Neural progenitor cell (in vitro differentiated cells): ENCODE measurements around the gene RHOG. TPM values are rescaled to one million over a fixed set of nuclear protein-coding genes. Genes with fewer than 3 reads are reported as not detected.
"Not testable (repeated sequence)": the region's sequence is repeated elsewhere in the genome, so short reads cannot be mapped to it uniquely, and the experiment has no call there.

Experiments
- DNase-seq: peaks from one replicate; pipeline ENCODE4 v3.0.0-alpha.2; 2016; ENCODE audit warnings: low spot score
- H2AFZ ChIP-seq: fragments of 200-600 bp; sonication (generic); replicated peaks from 2 replicates; pipeline ENCODE4 v1.6.1; 2016; ENCODE audit warnings: antibody characterized with exemption
- H3F3A ChIP-seq: fragments of 200-600 bp; sonication (generic); 2 replicates; pipeline ENCODE4 v1.6.1; 2016; ENCODE audit warnings: antibody characterized with exemption, low read depth
- H3K27ac ChIP-seq: fragments of 200-600 bp; sonication (generic); 2 replicates; pipeline ENCODE4 v1.5.1; 2016; ENCODE audit warnings: mild to moderate bottlenecking
- H3K27me3 ChIP-seq: fragments of 200-600 bp; sonication (generic); 2 replicates; pipeline ENCODE4 v1.6.1; 2016; ENCODE audit warnings: mild to moderate bottlenecking, moderate library complexity
- H3K36me3 ChIP-seq: fragments of 200-600 bp; sonication (generic); 2 replicates; pipeline ENCODE4 v1.5.1; 2016
- H3K4me1 ChIP-seq: fragments of 200-600 bp; sonication (generic); 2 replicates; pipeline ENCODE4 v1.6.1; 2016; ENCODE audit warnings: mixed run types
- H3K4me2 ChIP-seq: fragments of 200-600 bp; sonication (generic); 2 replicates; pipeline ENCODE4 v1.6.1; 2016
- H3K4me3 ChIP-seq: fragments of 200-600 bp; sonication (generic); 2 replicates; pipeline ENCODE4 v1.5.1; 2016
- H3K79me2 ChIP-seq: fragments of 200-600 bp; sonication (generic); 2 replicates; pipeline ENCODE4 v1.6.1; 2016; ENCODE audit warnings: low read depth
- H3K9ac ChIP-seq: fragments of 200-600 bp; sonication (generic); 2 replicates; pipeline ENCODE4 v1.6.1; 2016
- H3K9me3 ChIP-seq: fragments of 200-600 bp; sonication (generic); 2 replicates; pipeline ENCODE4 v1.5.1; 2016; ENCODE audit warnings: low read depth
- H4K20me1 ChIP-seq: fragments of 200-600 bp; sonication (generic); 2 replicates; pipeline ENCODE4 v1.6.1; 2016; ENCODE audit warnings: low read depth
- H3K27ac Mint-ChIP-seq: 3 replicates; pipeline ENCODE4 v1.8.0; 2021; ENCODE audit warnings: mixed read lengths
- H3K27me3 Mint-ChIP-seq: 2 replicates; pipeline ENCODE4 v1.8.0; 2022; ENCODE audit warnings: low read depth, mild to moderate bottlenecking, inconsistent platforms, moderate library complexity, mixed read lengths; ENCODE audit not compliant: insufficient read depth
- H3K36me3 Mint-ChIP-seq: 3 replicates; pipeline ENCODE4 v1.8.0; 2021; ENCODE audit warnings: mixed read lengths
- H3K4me1 Mint-ChIP-seq: 3 replicates; pipeline ENCODE4 v1.8.0; 2021; ENCODE audit warnings: mixed read lengths
- H3K4me3 Mint-ChIP-seq: 3 replicates; pipeline ENCODE4 v1.8.0; 2021; ENCODE audit warnings: mild to moderate bottlenecking, moderate library complexity, mixed read lengths
- H3K9me3 Mint-ChIP-seq: 3 replicates; pipeline ENCODE4 v1.8.0; 2020; ENCODE audit warnings: mixed read lengths
- EZH2 ChIP-seq: fragments of 200-600 bp; sonication (generic); IDR thresholded peaks from 2 replicates; pipeline ENCODE4 v1.6.1; 2017; ENCODE audit warnings: antibody characterized with exemption, mild to moderate bottlenecking, moderate library complexity
- EZH2phosphoT487 ChIP-seq: fragments of 200-600 bp; sonication (generic); IDR thresholded peaks from 2 replicates; pipeline ENCODE4 v1.6.1; 2017; ENCODE audit warnings: antibody characterized with exemption
- total RNA-seq: library from RNA; depleted of rRNA; stranded (reverse); fragments of >200 nt; gene quantifications from 2 replicates; pipeline ENCODE4 v1.2.3, GENCODE V29; 2015; ENCODE audit warnings: low replicate concordance
- TF ChIP-seq, protein P1 (sequence below): fragments of 200-600 bp; sonication (generic); IDR thresholded peaks from 2 replicates; pipeline ENCODE4 v1.5.1; 2017; ENCODE audit warnings: antibody characterized with exemption, mild to moderate bottlenecking

RHOG gene
- total RNA-seq, 1 donor from 2014 or later = 5.9 TPM

DNA sequence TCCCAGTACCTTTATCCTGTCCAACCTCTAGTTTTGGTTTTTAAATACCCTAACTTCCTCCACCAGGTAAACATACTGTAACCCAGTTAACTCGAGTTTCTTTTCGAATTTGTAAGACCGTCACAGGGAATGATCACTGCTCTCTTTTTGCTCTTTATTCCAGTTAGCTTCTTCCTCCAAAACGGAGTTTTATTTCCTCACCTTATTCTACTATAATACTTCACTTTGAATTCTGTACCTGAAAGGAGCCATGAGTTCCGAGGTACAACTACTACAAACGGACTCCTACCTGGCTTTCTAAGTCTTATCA lies 44.8 kb downstream of the RHOG start:
- no peak for DNase-seq
- H3K27me3 Mint-ChIP-seq = peaks cover 4% of the 10 kb centered on the region
- Histone ChIP-seq H3K79me2 (peaks cover 63% of the 10 kb centered on the region), H3K4me3 (peak overlapping the region; percentile 86), H2AFZ (no peak overlapping the region), H3K4me2 (peak overlapping the region; percentile 89), H3K9ac (peak overlapping the region; percentile 82), H3K4me1 (peaks cover 9% of the 10 kb centered on the region), H3K27me3 (no peaks in the 10 kb centered on the region), H3K9me3 (no peaks in the 10 kb centered on the region), H3K27ac (no peak overlapping the region), H4K20me1 (peaks cover 47% of the 10 kb centered on the region), H3K36me3 (no peaks in the 10 kb centered on the region), H3F3A (peaks cover 19% of the 10 kb centered on the region)
- peak overlapping the region; percentile 73 for H3K27ac Mint-ChIP-seq
- peaks cover 23% of the 10 kb centered on the region for H3K4me1 Mint-ChIP-seq
- no peaks in the 10 kb centered on the region for H3K9me3 Mint-ChIP-seq
- H3K36me3 Mint-ChIP-seq = peaks cover 20% of the 10 kb centered on the region
- H3K4me3 Mint-ChIP-seq = peak overlapping the region; percentile 91
- TF ChIP-seq EZH2phosphoT487 (no peak), EZH2 (no peak)
- TF ChIP-seq, protein P1, sequence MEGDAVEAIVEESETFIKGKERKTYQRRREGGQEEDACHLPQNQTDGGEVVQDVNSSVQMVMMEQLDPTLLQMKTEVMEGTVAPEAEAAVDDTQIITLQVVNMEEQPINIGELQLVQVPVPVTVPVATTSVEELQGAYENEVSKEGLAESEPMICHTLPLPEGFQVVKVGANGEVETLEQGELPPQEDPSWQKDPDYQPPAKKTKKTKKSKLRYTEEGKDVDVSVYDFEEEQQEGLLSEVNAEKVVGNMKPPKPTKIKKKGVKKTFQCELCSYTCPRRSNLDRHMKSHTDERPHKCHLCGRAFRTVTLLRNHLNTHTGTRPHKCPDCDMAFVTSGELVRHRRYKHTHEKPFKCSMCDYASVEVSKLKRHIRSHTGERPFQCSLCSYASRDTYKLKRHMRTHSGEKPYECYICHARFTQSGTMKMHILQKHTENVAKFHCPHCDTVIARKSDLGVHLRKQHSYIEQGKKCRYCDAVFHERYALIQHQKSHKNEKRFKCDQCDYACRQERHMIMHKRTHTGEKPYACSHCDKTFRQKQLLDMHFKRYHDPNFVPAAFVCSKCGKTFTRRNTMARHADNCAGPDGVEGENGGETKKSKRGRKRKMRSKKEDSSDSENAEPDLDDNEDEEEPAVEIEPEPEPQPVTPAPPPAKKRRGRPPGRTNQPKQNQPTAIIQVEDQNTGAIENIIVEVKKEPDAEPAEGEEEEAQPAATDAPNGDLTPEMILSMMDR = no peak

DNA sequence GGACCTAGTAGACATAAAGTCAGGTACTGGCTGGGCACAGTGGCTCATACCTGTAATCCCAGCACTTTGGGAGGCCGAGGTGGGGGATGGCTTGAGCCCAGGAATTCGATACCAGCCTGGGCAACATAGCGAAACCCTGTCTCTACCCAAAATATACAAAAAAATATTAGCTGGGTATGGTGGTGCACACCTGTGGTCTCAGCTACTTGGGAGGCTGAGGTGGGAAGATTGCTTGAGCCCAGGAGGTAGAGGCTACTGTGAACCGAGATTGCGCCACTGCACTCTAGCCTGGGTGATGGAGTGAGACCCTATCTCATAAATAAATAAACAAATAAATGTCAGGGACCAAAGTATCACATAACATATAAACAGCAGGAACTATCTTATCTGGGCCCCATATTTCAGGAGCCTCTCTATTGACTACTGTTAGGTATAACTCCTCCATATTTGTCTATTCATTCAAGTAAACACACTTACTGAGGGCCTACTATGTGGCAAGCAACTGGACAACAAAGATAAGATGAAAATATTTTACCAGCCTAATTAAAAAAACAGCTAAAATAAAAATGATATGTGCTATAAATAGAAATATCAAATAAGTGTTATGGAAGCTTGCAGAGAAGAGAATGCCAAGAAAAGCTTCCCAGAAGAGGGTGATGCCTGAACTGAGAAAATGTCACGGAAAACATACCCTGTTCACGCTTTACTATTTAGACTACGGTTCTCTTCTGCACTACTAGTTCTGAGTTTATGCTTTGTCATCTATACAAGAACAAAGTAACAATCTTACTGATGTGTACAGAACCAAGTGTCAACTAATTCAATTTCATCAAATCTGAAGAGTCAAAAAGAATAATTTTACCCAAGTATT lies 45.4 kb downstream of the RHOG start:
- Histone ChIP-seq H2AFZ (no peak overlapping the region), H3K79me2 (peaks cover 69% of the 10 kb centered on the region), H4K20me1 (peaks cover 52% of the 10 kb centered on the region), H3K9me3 (no peaks in the 10 kb centered on the region), H3K27ac (no peak overlapping the region), H3F3A (peaks cover 19% of the 10 kb centered on the region), H3K4me2 (peak overlapping the region; percentile 89), H3K27me3 (no peaks in the 10 kb centered on the region), H3K9ac (no peak overlapping the region), H3K36me3 (no peaks in the 10 kb centered on the region), H3K4me1 (peaks cover 9% of the 10 kb centered on the region), H3K4me3 (peak overlapping the region; percentile 86)
- no peak for DNase-seq
- Mint-ChIP-seq H3K27me3 (peaks cover 3% of the 10 kb centered on the region), H3K4me1 (peaks cover 23% of the 10 kb centered on the region), H3K27ac (peak overlapping the region; percentile 73), H3K36me3 (peaks cover 23% of the 10 kb centered on the region), H3K4me3 (peak overlapping the region; percentile 91), H3K9me3 (no peaks in the 10 kb centered on the region)
- TF ChIP-seq, protein P1 = no peak
- TF ChIP-seq EZH2 = no peak

DNA sequence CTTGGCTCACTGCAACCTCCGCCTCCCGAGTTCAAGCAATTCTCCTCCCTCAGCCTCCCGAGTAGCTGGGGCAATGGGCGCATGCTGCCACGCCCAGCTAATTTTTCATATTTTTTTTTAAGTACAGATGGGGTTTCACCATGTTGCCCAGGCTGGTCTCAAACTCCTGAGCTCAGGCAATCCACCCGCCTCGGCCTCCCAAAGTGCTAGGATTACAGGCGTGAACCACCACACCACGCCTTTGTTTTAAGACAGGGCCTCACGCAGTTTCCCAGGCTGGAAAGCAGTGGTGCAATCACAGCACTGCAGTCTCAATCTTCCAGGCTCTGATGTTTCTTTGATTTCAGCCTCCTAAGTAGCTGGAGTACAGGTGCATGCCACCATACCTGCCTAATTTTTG lies 46.4 kb downstream of the RHOG start:
- H3K4me1 Mint-ChIP-seq = peaks cover 27% of the 10 kb centered on the region
- peaks cover 27% of the 10 kb centered on the region for H3K36me3 Mint-ChIP-seq

DNA sequence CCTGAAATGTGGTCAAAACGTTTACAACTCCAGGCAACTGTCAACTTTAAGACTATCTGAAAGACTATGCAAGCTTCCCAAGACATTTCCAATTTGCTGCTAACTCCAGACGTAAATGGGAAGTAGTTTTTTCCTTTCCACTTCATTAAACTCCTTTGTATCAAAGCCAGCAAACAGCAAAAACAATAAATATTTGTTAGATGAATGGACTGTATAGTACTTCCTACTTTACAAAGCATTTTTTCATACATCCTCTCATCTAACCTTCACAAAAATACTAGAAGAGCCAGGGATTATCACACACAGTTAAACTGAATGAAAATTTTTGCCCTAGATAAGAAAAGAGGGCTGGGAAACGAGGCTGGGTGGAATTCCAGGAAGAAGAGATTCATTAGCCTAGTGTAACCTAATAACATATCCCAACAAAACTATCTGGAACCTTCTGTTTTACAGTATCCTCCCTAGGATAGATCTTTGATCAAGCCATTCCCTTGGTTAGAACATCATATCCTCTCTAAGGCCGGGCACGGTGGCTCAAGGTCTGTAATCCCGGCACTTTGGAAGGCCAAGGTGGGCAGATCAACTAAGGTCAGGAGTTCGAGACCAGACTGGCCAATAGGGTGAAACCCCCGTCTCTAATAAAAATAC lies 53.9 kb downstream of the RHOG start:
- H3K27me3 Mint-ChIP-seq = no peaks in the 10 kb centered on the region
- no peak for TF ChIP-seq EZH2
- Histone ChIP-seq H3K27ac (no peak overlapping the region), H3K4me2 (peak overlapping the region; percentile 19), H3K79me2 (peaks cover 100% of the 10 kb centered on the region), H2AFZ (no peak overlapping the region), H3K9me3 (no peaks in the 10 kb centered on the region), H3F3A (no peaks in the 10 kb centered on the region), H3K27me3 (no peaks in the 10 kb centered on the region), H3K4me1 (peaks cover 8% of the 10 kb centered on the region), H3K4me3 (no peak overlapping the region), H3K36me3 (peaks cover under 1% of the 10 kb centered on the region), H4K20me1 (peaks cover 88% of the 10 kb centered on the region), H3K9ac (no peak overlapping the region)
- H3K4me1 Mint-ChIP-seq = peaks cover 13% of the 10 kb centered on the region
- no peak overlapping the region for H3K27ac Mint-ChIP-seq
- no peak overlapping the region for H3K4me3 Mint-ChIP-seq
- peaks cover 14% of the 10 kb centered on the region for H3K36me3 Mint-ChIP-seq
- H3K9me3 Mint-ChIP-seq = no peaks in the 10 kb centered on the region
- no peak for DNase-seq

More for the DNA sequence above, 46.4 kb downstream of the RHOG start:
- H3K9me3 ChIP-seq, DNase-seq, H3K9ac ChIP-seq, H3K27me3 ChIP-seq, H3K36me3 ChIP-seq, H3K27ac Mint-ChIP-seq, H3K4me3 ChIP-seq, H2AFZ ChIP-seq, H3K9me3 Mint-ChIP-seq, H3K27me3 Mint-ChIP-seq, H3K27ac ChIP-seq, H3K4me2 ChIP-seq, H3K4me3 Mint-ChIP-seq, H3K4me1 ChIP-seq: not testable (repeated sequence)
- Histone ChIP-seq H4K20me1 (peaks cover 61% of the 10 kb centered on the region), H3K79me2 (peaks cover 79% of the 10 kb centered on the region), H3F3A (peaks cover 19% of the 10 kb centered on the region)
